IMR-90 (cell line): ENCODE results near the gene LRRC15. TPM values are rescaled to one million over a fixed set of nuclear protein-coding genes. Genes with fewer than 3 reads are reported as not detected.

ENCODE experiments used
- ATAC-seq: fragments of 200-7000 bp; cut with Tn5 transposase; 2 replicates; pipeline ENCODE4 v1.9.1; 2020; ENCODE audit warnings: low read depth, mild to moderate bottlenecking, moderate library complexity
- BruUV-seq: library from RNA; stranded (reverse); fragments of 400-500 nt; replicated peaks from 2 replicates; lab custom pipeline; 2021; lab: Mats Ljungman, UMichigan
- CTCF ChIA-PET: fragments of 300-600 bp; formaldehyde crosslinking; extraction: SDS; loops from one replicate; lab custom pipeline; 2021; ENCODE audit warnings: antibody characterized with exemption; lab: Yijun Ruan, JAX
- POLR2A ChIA-PET: fragments of 300-600 bp; sonication (Branson Sonifier 250); formaldehyde crosslinking; loops from one replicate; lab custom pipeline; 2022; ENCODE audit warnings: antibody characterized with exemption; ENCODE audit not compliant: unreplicated experiment; lab: Charles Lee
- DNase-seq: peaks from one replicate; pipeline ENCODE4 v3.0.0; 2013
- H2AFZ ChIP-seq: replicated peaks from 2 replicates; pipeline ENCODE3; 2013; ENCODE audit warnings: low read length, mild to moderate bottlenecking; ENCODE audit not compliant: poor library complexity
- H2AK5ac ChIP-seq: 2 replicates; pipeline ENCODE4 v1.6.1; 2013; ENCODE audit warnings: low read depth, low read length, inconsistent platforms
- H2AK9ac ChIP-seq: replicated peaks from 2 replicates; pipeline ENCODE3; 2013; ENCODE audit warnings: mild to moderate bottlenecking, low read depth, low read length, moderate library complexity; ENCODE audit not compliant: poor library complexity
- H2BK120ac ChIP-seq: 2 replicates; pipeline ENCODE4 v1.6.1; 2013; ENCODE audit warnings: low read depth, low read length, inconsistent platforms
- H2BK15ac ChIP-seq: 3 replicates; pipeline ENCODE4 v1.6.1; 2013; ENCODE audit warnings: low read depth, low read length, inconsistent platforms
- H2BK20ac ChIP-seq: 2 replicates; pipeline ENCODE4 v1.6.1; 2013; ENCODE audit warnings: low read depth, mild to moderate bottlenecking, inconsistent platforms, low read length, moderate library complexity
- H2BK5ac ChIP-seq: 2 replicates; pipeline ENCODE4 v1.6.1; 2013; ENCODE audit warnings: mild to moderate bottlenecking, low read depth, low read length, inconsistent platforms; ENCODE audit not compliant: poor library complexity, severe bottlenecking
- H3K14ac ChIP-seq: replicated peaks from 2 replicates; pipeline ENCODE4 v1.6.1; 2013; ENCODE audit warnings: low read depth, low read length, inconsistent platforms
- H3K18ac ChIP-seq: 2 replicates; pipeline ENCODE4 v1.6.1; 2013; ENCODE audit warnings: low read depth, low read length, control low read depth
- H3K23ac ChIP-seq: 2 replicates; pipeline ENCODE4 v1.6.1; 2013; ENCODE audit warnings: low read depth, low read length, inconsistent platforms
- H3K27ac ChIP-seq: 2 replicates; pipeline ENCODE4 v1.5.1; 2013; ENCODE audit warnings: mild to moderate bottlenecking, control low read depth, low read length; ENCODE audit not compliant: insufficient read depth
- H3K27me3 ChIP-seq: 2 replicates; pipeline ENCODE4 v1.6.1; 2013; ENCODE audit warnings: low read length; ENCODE audit not compliant: control insufficient read depth, insufficient read depth
- H3K36me3 ChIP-seq: 2 replicates; pipeline ENCODE4 v1.6.1; 2013; ENCODE audit warnings: low read length, mixed read lengths; ENCODE audit not compliant: control insufficient read depth, insufficient read depth
- H3K4ac ChIP-seq: 2 replicates; pipeline ENCODE4 v1.6.1; 2013; ENCODE audit warnings: low read depth, low read length, inconsistent platforms
- H3K4me1 ChIP-seq: 2 replicates; pipeline ENCODE4 v1.6.1; 2013; ENCODE audit warnings: low read length, mixed read lengths; ENCODE audit not compliant: control insufficient read depth, insufficient read depth
- H3K4me2 ChIP-seq: 2 replicates; pipeline ENCODE4 v1.6.1; 2013; ENCODE audit warnings: low read depth, mild to moderate bottlenecking, control low read depth, low read length, moderate library complexity
- H3K4me3 ChIP-seq: 2 replicates; pipeline ENCODE4 v1.5.1; 2013; ENCODE audit warnings: low read depth, mild to moderate bottlenecking, control low read depth, low read length, moderate library complexity; ENCODE audit not compliant: insufficient read depth
- H3K56ac ChIP-seq: 2 replicates; pipeline ENCODE4 v1.6.1; 2013; ENCODE audit warnings: low read length, inconsistent platforms; ENCODE audit not compliant: insufficient read depth; ENCODE audit errors: extremely low read depth
- H3K79me1 ChIP-seq, 2 experiments: 2 replicates each; pipeline ENCODE4 v1.6.1; 2013; ENCODE audit warnings: low read length in 2 of 2, inconsistent platforms in 1 of 2, low read depth in 1 of 2
- H3K9ac ChIP-seq: 2 replicates; pipeline ENCODE4 v1.6.1; 2013; ENCODE audit warnings: low read depth, low read length, control low read depth
- H3K9me1 ChIP-seq: 2 replicates; pipeline ENCODE4 v1.6.1; 2013; ENCODE audit warnings: low read length, inconsistent platforms; ENCODE audit not compliant: insufficient read depth
- H3K9me3 ChIP-seq: 2 replicates; pipeline ENCODE4 v1.6.1; 2013; ENCODE audit warnings: low read length; ENCODE audit not compliant: control insufficient read depth, insufficient read depth
- H4K20me1 ChIP-seq: 2 replicates; pipeline ENCODE4 v1.6.1; 2013; ENCODE audit warnings: low read length, inconsistent platforms; ENCODE audit not compliant: insufficient read depth
- H4K5ac ChIP-seq: 2 replicates; pipeline ENCODE4 v1.6.1; 2013; ENCODE audit warnings: mild to moderate bottlenecking, low read depth, low read length, control low read depth
- H4K8ac ChIP-seq, 2 experiments: 2 replicates each; pipeline ENCODE4 v1.6.1; 2013; ENCODE audit warnings: low read depth in 2 of 2, low read length in 2 of 2, control low read depth in 1 of 2, inconsistent platforms in 1 of 2
- H4K91ac ChIP-seq: 2 replicates; pipeline ENCODE4 v1.6.1; 2013; ENCODE audit warnings: low read depth, low read length, inconsistent platforms; ENCODE audit not compliant: insufficient read depth
- BHLHE40 ChIP-seq: fragments of 150-350 bp; IDR thresholded peaks from 2 replicates; pipeline ENCODE4 v1.6.1; 2016; ENCODE audit warnings: mild to moderate bottlenecking, low read depth, low read length
- CEBPB ChIP-seq: IDR thresholded peaks from 2 replicates; pipeline ENCODE4 v1.6.1; 2012; ENCODE audit warnings: low read depth, low read length, improper control_type of control experiment
- CHD1 ChIP-seq: IDR thresholded peaks from 2 replicates; pipeline ENCODE4 v1.6.1; 2012; ENCODE audit warnings: low read depth, low read length, improper control_type of control experiment
- CTCF ChIP-seq: conservative IDR thresholded peaks from 2 replicates; pipeline ENCODE4 v1.5.1; 2012; ENCODE audit warnings: mild to moderate bottlenecking, low read depth, low read length, improper control_type of control experiment
- ELK1 ChIP-seq: fragments of 150-350 bp; IDR thresholded peaks from 2 replicates; pipeline ENCODE4 v1.6.1; 2016; ENCODE audit warnings: low read depth, mild to moderate bottlenecking, low read length, moderate library complexity, borderline replicate concordance
- FOS ChIP-seq: fragments of 150-350 bp; IDR thresholded peaks from 2 replicates; pipeline ENCODE4 v1.6.1; 2016; ENCODE audit warnings: low read depth, low read length
- MAFK ChIP-seq: IDR thresholded peaks from 2 replicates; pipeline ENCODE4 v1.6.1; 2012; ENCODE audit warnings: low read depth, low read length, improper control_type of control experiment
- MAZ ChIP-seq: IDR thresholded peaks from 2 replicates; pipeline ENCODE4 v1.6.1; 2012; ENCODE audit warnings: low read depth, mild to moderate bottlenecking, low read length, improper control_type of control experiment, moderate library complexity, borderline replicate concordance
- MXI1 ChIP-seq: IDR thresholded peaks from 2 replicates; pipeline ENCODE4 v1.6.1; 2012; ENCODE audit warnings: low read depth, mild to moderate bottlenecking, low read length, moderate library complexity, borderline replicate concordance
- NFE2L2 ChIP-seq: fragments of 150-350 bp; IDR thresholded peaks from 2 replicates; pipeline ENCODE4 v1.6.1; 2016; ENCODE audit warnings: low read depth, mild to moderate bottlenecking, low read length
- POLR2A ChIP-seq: IDR thresholded peaks from 2 replicates; pipeline ENCODE4 v1.6.1; 2012; ENCODE audit warnings: mild to moderate bottlenecking, low read depth, low read length
- RAD21 ChIP-seq: IDR thresholded peaks from 2 replicates; pipeline ENCODE4 v1.6.1; 2012; ENCODE audit warnings: low read length, improper control_type of control experiment
- RCOR1 ChIP-seq: IDR thresholded peaks from 2 replicates; pipeline ENCODE4 v1.6.1; 2012; ENCODE audit warnings: mild to moderate bottlenecking, low read length, improper control_type of control experiment; ENCODE audit not compliant: insufficient replicate concordance
- RFX5 ChIP-seq: IDR thresholded peaks from 2 replicates; pipeline ENCODE4 v1.8.0; 2012; ENCODE audit warnings: low read depth, mild to moderate bottlenecking, low read length, moderate library complexity
- SMC3 ChIP-seq: fragments of 150-350 bp; IDR thresholded peaks from 2 replicates; pipeline ENCODE4 v1.6.1; 2016; ENCODE audit warnings: low read depth, mild to moderate bottlenecking, antibody characterized with exemption, low read length, moderate library complexity
- WGBS, 2 experiments: methylation state at CpG; one replicate each; pipeline versions ENCODE4 v1.1.5 to v1.1.7; 2013; ENCODE audit warnings: missing lambda C conversion rate in 2 of 2; ENCODE audit not compliant: insufficient read length in 1 of 2; ENCODE audit errors: extremely low coverage in 2 of 2; 5-methylcytosine and 5-hydroxymethylcytosine counted together
- dilution Hi-C: fragments of 300-500 bp; cut with HindIII; formaldehyde crosslinking; loops from one replicate; pipeline ENCODE4 v1.14.3; 2018; ENCODE audit warnings: low sequenced_read_pairs; ENCODE audit not compliant: unreplicated experiment
- in situ Hi-C: fragments of 300-500 bp; cut with MboI; formaldehyde crosslinking; loops from 3 replicates; pipeline ENCODE4 v1.14.3; 2019; ENCODE audit warnings: low sequenced_read_pairs, inconsistent platforms, mixed read lengths
- intact Hi-C: fragments of 100-400 bp; cut with micrococcal nuclease; formaldehyde crosslinking; loops from 2 replicates; pipeline ENCODE4 v1.10.0; 2022
- polyA plus RNA-seq, 3 experiments: library from polyadenylated mRNA; depleted of rRNA; stranded (reverse); fragments of >200 nt; gene quantifications; 2 replicates each; pipeline ENCODE4 v1.2.3, GENCODE V29; 2012; ENCODE audit warnings: low replicate concordance in 1 of 3
- total RNA-seq: library from RNA; depleted of rRNA; stranded (reverse); fragments of >200 nt; gene quantifications from 2 replicates; pipeline ENCODE4 v1.2.3, GENCODE V29; 2012

The LRRC15 gene
- total and polyA plus RNA-seq, 2 of the 4 experiments (the other 2 are of a cell fraction): 2.5 to 9.0 TPM

GRCh38 chr3:194374935-194375334 is 5.4 kb upstream of the LRRC15 start (continued):
- TF ChIP-seq RFX5: no peak
- no peak for TF ChIP-seq CEBPB
- TF ChIP-seq MXI1: no peak
- no peak for TF ChIP-seq BHLHE40

- no peak overlapping the region for H3K9ac ChIP-seq
- intact Hi-C loops (no loop called here), dilution Hi-C loops (no loop called here), in situ Hi-C loops (no loop called here)
- no peak overlapping the region for H3K4ac ChIP-seq
- H3K23ac ChIP-seq: no peak overlapping the region
- no peak overlapping the region for H2BK15ac ChIP-seq
- no TSS peak for BruUV-seq
- ATAC-seq: no peak
- H3K4me1 ChIP-seq: peaks cover 5% of the 10 kb centered on the region
- no peaks in the 10 kb centered on the region for H3K36me3 ChIP-seq
- WGBS, 2 experiments: no CpG with 5 or more reads among the region's 8 CpGs
- H3K56ac ChIP-seq: no peak overlapping the region
- no peak overlapping the region for H2BK5ac ChIP-seq
- H3K18ac ChIP-seq: no peak overlapping the region
- no peak overlapping the region for H4K91ac ChIP-seq
- DNase-seq: no peak
- H3K9me1 ChIP-seq: peaks cover 7% of the 10 kb centered on the region; the same call in 1 of the 2 replicates
- no peak overlapping the region for H2BK20ac ChIP-seq
- H3K4me3 ChIP-seq: no peak overlapping the region
- no peak overlapping the region for H4K8ac ChIP-seq
- H3K9me3 ChIP-seq: no peaks in the 10 kb centered on the region
- H3K4me2 ChIP-seq: no peak overlapping the region
- no peak overlapping the region for H2AK9ac ChIP-seq
- no peaks in the 10 kb centered on the region for H3K79me1 ChIP-seq
- H2AK5ac ChIP-seq: no peak overlapping the region
- H3K27ac ChIP-seq: no peak overlapping the region
- CTCF ChIA-PET: no interaction called here
- no peak overlapping the region for H3K14ac ChIP-seq
- H4K20me1 ChIP-seq: no peaks in the 10 kb centered on the region
- peaks cover 6% of the 10 kb centered on the region; the same call in 1 of the 2 replicates for H3K27me3 ChIP-seq
- H4K5ac ChIP-seq: no peak overlapping the region
- no peak overlapping the region for H2BK120ac ChIP-seq
- POLR2A ChIA-PET: no interaction called here
- H2AFZ ChIP-seq: no peak overlapping the region
- TF ChIP-seq CTCF (no peak), MAFK (no peak), RAD21 (no peak), ELK1 (no peak), RFX5 (no peak), FOS (no peak), MXI1 (no peak), NFE2L2 (no peak), CEBPB (no peak), RCOR1 (no peak), MAZ (no peak), POLR2A (no peak), SMC3 (no peak), CHD1 (no peak), BHLHE40 (no peak)
Measured at GRCh38 chr3:194373899-194374298, 4.4 kb upstream of the LRRC15 start.
